NOMO-1 treated with dmso at 0.1 percent for 144 hours (cell line): ENCODE measurements around the gene TMEM116.

ENCODE experiments used
- DNase-seq: peaks from one replicate; lab custom pipeline; 2025; ENCODE audit not compliant: unreplicated experiment; lab: John Stamatoyannopoulos, UW

TMEM116 gene

GRCh38 chr12:111905502-111905901 lies 107.5 kb downstream of the TMEM116 start:
- DNase-seq: no peak

- DNase-seq: no peak
Observed at GRCh38 chr12:111904446-111904975, 108.5 kb downstream of the TMEM116 start.

GRCh38 chr12:111901182-111901581 lies 111.8 kb downstream of the TMEM116 start:
- no peak for DNase-seq

GRCh38 chr12:111894556-111894955 lies 118.4 kb downstream of the TMEM116 start:
- no peak for DNase-seq

GRCh38 chr12:111893287-111893686 lies 119.7 kb downstream of the TMEM116 start:
- DNase-seq: no peak

- DNase-seq: no peak
Observed at GRCh38 chr12:111887926-111888745, 124.8 kb downstream of the TMEM116 start.

GRCh38 chr12:111886662-111887545 lies 126.1 kb downstream of the TMEM116 start:
- DNase-seq: no peak

- DNase-seq: no peak
Observed at GRCh38 chr12:111881716-111882115, 131.2 kb downstream of the TMEM116 start.
